ENCODE measurements around the gene ITGA11. TPM values are rescaled to one million over a fixed set of nuclear protein-coding genes. Genes with fewer than 3 reads are reported as not detected.

ITGA11 gene
- total RNA-seq, 1 donor from 2014 or later = 31.4 TPM

- Histone ChIP-seq H3K4me3 (no peak overlapping the region), H3K36me3 (peaks cover 30% of the 10 kb centered on the region), H3K27ac (replicated peaks) (peak overlapping the region; percentile 60), H3K4me1 (peaks cover 95% of the 10 kb centered on the region), H3K27me3 (ENCODE audit: low read depth) (no peaks in the 10 kb centered on the region), H3K9me3 (replicated peaks) (no peaks in the 10 kb centered on the region)
- DNase-seq = no peak
- intact Hi-C loops (cut with micrococcal nuclease) = loop anchor here (10.0 kb wide), 1 partner anchor 47 kb away; no protein-coding TSS in a partner anchor
- TF ChIP-seq CTCF (IDR thresholded peaks at IDR 0.05; ENCODE audit: borderline replicate concordance) = no peak
Measured at GRCh38 chr15:68292157-68292781, 139.7 kb downstream of the ITGA11 start.

- Histone ChIP-seq H3K27ac (replicated peaks) (peak overlapping the region; percentile 60), H3K4me3 (no peak overlapping the region), H3K27me3 (ENCODE audit: low read depth) (no peaks in the 10 kb centered on the region), H3K9me3 (replicated peaks) (no peaks in the 10 kb centered on the region), H3K4me1 (peaks cover 99% of the 10 kb centered on the region), H3K36me3 (peaks cover 30% of the 10 kb centered on the region)
- intact Hi-C loops (cut with micrococcal nuclease) = loop anchor here (10.0 kb wide), 1 partner anchor 46 kb away; no protein-coding TSS in a partner anchor
- no peak for TF ChIP-seq CTCF (IDR thresholded peaks at IDR 0.05; ENCODE audit: borderline replicate concordance)
- DNase-seq = no peak
Measured at GRCh38 chr15:68290715-68291114, 141.2 kb downstream of the ITGA11 start.

DNA sequence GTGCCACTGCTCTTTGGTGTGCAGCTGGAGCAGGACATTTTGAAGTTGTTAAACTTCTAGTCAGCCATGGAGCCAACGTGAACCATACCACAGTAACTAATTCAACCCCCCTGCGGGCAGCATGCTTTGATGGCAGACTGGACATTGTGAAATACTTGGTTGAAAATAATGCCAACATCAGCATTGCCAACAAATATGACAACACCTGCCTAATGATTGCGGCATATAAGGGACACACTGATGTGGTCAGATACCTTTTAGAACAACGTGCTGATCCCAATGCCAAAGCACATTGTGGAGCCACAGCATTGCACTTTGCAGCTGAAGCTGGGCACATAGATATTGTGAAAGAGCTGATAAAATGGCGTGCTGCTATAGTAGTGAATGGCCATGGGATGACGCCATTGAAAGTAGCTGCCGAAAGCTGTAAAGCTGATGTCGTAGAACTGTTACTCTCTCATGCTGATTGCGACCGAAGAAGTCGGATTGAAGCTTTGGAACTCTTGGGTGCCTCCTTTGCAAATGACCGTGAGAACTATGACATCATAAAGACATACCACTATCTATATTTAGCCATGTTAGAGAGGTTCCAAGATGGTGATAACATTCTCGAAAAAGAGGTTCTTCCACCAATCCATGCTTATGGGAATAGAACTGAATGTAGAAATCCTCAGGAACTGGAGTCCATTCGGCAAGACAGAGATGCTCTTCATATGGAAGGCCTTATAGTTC is 142.2 kb downstream of the ITGA11 start:
- no peak for DNase-seq
- peaks cover 99% of the 10 kb centered on the region for H3K4me1 ChIP-seq
- intact Hi-C loops (cut with micrococcal nuclease) = loop anchor here (10.0 kb wide), 1 partner anchor 45 kb away; no protein-coding TSS in a partner anchor
- H3K27me3 ChIP-seq (ENCODE audit: low read depth) = no peaks in the 10 kb centered on the region
- TF ChIP-seq CTCF (IDR thresholded peaks at IDR 0.05; ENCODE audit: borderline replicate concordance) = no peak
- H3K36me3 ChIP-seq = peaks cover 33% of the 10 kb centered on the region
- H3K27ac ChIP-seq (replicated peaks) = peak overlapping the region; percentile 60
- H3K9me3 ChIP-seq (replicated peaks) = no peaks in the 10 kb centered on the region
- H3K4me3 ChIP-seq = no peak overlapping the region

DNA sequence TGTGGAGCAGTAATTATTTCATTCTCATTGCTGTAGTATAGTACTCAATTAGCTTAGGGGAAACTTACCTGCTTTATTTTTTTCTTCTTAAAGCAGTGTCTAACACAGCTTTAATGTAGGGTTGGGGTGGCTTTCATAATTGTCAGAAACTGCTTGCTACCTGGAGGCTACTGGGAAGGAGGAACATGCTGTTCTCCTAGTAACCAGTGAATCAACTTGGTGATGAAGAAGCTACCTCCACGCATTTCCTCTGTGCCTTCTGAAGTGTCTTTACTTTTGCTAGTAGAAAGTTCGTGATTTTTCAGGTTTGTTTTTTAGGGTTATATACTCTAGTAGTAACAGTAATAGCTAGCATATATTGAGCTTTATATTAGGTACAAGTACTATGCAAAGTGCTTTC is 142.9 kb downstream of the ITGA11 start:
- Histone ChIP-seq H3K27ac (replicated peaks) (peak overlapping the region; percentile 60), H3K4me3 (no peak overlapping the region), H3K9me3 (replicated peaks) (no peaks in the 10 kb centered on the region), H3K4me1 (peaks cover 100% of the 10 kb centered on the region), H3K36me3 (peaks cover 39% of the 10 kb centered on the region), H3K27me3 (ENCODE audit: low read depth) (no peaks in the 10 kb centered on the region)
- DNase-seq = no peak
- intact Hi-C loops (cut with micrococcal nuclease) = no loop called here
- TF ChIP-seq CTCF (IDR thresholded peaks at IDR 0.05; ENCODE audit: borderline replicate concordance) = no peak

DNA sequence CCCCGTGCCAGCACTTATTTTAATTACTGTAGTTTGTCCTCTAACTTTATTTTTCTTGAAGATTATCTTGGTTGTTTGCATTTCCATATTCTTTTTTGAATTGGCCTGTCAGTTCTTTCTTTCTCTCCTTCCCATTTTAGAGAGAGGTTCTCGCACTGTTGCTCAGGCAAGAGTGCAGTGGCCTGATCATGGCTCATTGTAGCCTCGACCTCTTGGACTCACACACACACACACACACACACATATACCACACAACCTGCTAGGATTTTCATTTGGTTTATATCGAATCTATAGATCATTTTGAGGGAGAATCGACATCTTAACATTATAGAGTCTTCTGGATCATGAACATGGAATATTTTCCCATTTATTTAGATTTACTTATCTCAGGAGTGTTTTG is 145.7 kb downstream of the ITGA11 start:
- intact Hi-C loops (cut with micrococcal nuclease) = no loop called here
- Histone ChIP-seq H3K27me3 (ENCODE audit: low read depth) (no peaks in the 10 kb centered on the region), H3K4me3 (no peak overlapping the region), H3K27ac (replicated peaks) (peak overlapping the region; percentile 1), H3K4me1 (peaks cover 100% of the 10 kb centered on the region), H3K9me3 (replicated peaks) (no peaks in the 10 kb centered on the region), H3K36me3 (peaks cover 34% of the 10 kb centered on the region)
- no peak for TF ChIP-seq CTCF (IDR thresholded peaks at IDR 0.05; ENCODE audit: borderline replicate concordance)
- DNase-seq = no peak

Data from left ventricle myocardium inferior (tissue), 1 donor.